Stimulated activated CD4-positive, alpha-beta T cell treated with anti-CD3 and anti-CD28 coated beads, Interleukin-2, amount 100 ng/mL, for 48 hours (primary cell): ENCODE data around the gene FCN2.
"Not testable (repeated sequence)": the region's sequence is repeated elsewhere in the genome, so short reads cannot be mapped to it uniquely, and the experiment has no call there.

Source experiments
- DNase-seq, 2 donors: peaks; one replicate each; pipeline ENCODE4 v3.0.0-alpha.2; 2020

The FCN2 gene

GRCh38 chr9:134847752-134848432 lies 32.7 kb upstream of the FCN2 start:
- no peak for DNase-seq

- no peak for DNase-seq
Measured at GRCh38 chr9:134848504-134848903, 32.1 kb upstream of the FCN2 start.

- no peak for DNase-seq
Measured at GRCh38 chr9:134850611-134851010, 30.0 kb upstream of the FCN2 start.

DNA sequence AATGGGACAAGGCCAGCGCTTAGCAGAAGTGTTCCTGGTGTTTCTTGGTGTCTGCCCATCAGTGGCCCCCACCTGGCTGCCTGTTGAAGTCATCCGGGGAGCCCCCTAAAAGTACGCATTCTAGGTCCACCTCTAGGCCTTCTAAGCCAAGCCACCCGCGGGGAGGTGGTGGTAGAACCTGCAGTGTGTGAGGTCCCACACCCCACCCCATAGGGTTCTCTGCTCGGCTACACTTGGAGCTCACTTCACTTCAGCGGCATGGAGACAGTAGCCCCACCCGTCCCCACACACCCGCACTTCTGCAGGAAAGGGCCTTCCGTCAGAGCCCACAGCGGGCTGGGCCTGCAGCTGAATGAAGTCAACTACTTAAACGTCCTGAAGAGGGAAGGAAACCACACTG lies 29.6 kb upstream of the FCN2 start:
- no peak for DNase-seq

- no peak for DNase-seq
Measured at GRCh38 chr9:134852906-134853654, 27.5 kb upstream of the FCN2 start.

DNA sequence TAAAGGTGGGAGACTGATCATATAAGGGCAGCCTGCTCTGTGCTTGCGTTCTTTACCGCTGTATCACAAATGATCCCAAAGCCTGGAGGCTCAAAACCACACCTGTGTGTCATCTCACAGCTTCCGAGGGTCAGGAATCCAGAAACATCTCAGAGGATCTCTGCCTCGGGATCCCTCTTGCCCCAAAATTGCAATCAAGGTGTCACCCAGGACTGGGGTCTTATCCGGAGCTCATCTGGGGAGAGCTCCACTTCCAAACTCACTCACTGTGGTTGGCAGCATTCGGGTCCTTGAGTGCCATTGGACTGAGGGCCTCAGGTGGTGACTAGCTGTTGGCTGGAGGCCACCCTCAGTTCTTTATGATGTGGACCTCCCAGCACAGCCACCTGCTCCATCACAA lies 26.7 kb upstream of the FCN2 start:
- no peak for DNase-seq

GRCh38 chr9:134854541-134854981 lies 26.0 kb upstream of the FCN2 start:
- no peak for DNase-seq

GRCh38 chr9:134855231-134855899 lies 25.2 kb upstream of the FCN2 start:
- DNase-seq: no peak

- no peak for DNase-seq
Measured at GRCh38 chr9:134855900-134856377, 24.7 kb upstream of the FCN2 start.

- not testable (repeated sequence) for DNase-seq
Measured at GRCh38 chr9:134857451-134857850, 23.2 kb upstream of the FCN2 start.

DNA sequence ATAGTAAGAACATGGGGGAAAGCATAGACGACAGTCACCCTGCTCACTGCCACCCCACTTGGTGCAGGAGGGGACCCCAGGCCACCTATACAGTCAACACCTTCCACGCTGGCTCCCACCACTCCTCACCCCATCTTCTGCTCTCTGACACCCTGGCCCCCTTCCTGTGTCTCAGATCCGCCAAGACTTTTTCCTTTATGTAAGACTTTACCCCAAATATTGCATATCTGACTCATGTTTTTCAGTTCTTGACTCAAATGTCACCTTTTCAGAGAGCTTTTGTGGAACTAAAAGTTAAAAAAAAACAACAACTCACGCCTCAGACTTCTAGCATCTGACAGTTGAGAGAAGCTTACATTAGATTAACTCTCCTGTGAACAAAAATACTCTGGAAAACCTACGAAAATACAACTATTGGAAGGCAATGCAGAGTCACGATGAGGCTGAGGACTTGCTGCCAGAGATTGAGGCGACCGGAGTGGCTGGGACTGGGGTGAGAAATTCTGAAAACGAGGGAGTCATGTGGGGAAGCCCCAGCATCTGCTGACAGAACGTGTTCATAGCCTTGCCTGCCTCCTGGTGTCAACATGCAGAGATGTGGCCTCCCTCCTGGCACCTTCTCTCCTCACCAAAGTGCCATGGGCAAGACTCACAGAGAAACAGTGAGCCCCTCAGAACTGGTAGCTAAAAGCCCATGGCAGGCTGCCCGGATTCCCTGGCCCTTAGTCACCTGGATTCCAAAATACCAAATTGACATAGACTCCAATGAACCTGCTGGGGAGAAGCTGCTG lies 22.4 kb upstream of the FCN2 start:
- peak; percentile 35 to 36 for DNase-seq

DNA sequence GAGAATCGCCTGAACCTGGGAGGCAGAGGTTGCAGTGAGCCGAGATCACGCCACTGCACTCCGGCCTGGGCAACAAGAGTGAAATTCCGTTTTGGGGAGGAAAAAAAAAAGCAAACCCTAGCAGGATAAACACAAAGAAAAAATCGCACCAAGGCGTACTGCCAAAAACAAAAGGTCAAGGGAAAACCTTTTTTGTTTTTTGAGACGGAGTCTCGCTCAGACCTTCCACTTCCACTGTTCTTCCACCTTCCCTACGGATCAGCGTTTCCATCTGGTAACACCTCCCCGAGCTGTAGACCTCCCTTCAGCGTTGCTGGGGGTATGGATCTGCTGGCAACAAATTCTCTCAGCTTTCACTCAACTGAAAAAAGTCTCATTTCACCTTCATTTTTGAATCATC lies 20.1 kb upstream of the FCN2 start:
- DNase-seq: no peak

GRCh38 chr9:134861595-134862334 lies 18.8 kb upstream of the FCN2 start:
- DNase-seq: no peak

- DNase-seq: no peak
Measured at GRCh38 chr9:134863306-134863902, 17.2 kb upstream of the FCN2 start.

GRCh38 chr9:134863941-134864820 lies 16.4 kb upstream of the FCN2 start:
- no peak for DNase-seq

DNA sequence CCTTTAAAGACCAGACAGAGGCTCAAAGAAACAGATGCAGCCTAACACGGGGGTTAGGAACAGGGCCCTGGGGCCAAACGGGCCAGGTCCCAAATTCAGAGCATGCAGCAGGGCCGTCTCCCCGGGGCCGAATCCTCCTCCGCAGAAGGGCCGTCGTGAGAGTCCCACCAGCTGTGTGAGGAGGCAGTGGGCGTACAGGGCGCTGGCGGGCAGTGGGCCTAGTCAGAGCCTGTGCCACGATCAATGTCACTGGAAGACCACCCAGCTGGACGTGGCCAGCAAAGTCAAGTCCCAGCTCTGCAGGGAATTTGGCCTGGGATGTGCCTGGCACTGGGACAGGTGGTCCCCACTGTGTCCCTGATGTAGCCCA lies 15.8 kb upstream of the FCN2 start:
- no peak for DNase-seq

DNA sequence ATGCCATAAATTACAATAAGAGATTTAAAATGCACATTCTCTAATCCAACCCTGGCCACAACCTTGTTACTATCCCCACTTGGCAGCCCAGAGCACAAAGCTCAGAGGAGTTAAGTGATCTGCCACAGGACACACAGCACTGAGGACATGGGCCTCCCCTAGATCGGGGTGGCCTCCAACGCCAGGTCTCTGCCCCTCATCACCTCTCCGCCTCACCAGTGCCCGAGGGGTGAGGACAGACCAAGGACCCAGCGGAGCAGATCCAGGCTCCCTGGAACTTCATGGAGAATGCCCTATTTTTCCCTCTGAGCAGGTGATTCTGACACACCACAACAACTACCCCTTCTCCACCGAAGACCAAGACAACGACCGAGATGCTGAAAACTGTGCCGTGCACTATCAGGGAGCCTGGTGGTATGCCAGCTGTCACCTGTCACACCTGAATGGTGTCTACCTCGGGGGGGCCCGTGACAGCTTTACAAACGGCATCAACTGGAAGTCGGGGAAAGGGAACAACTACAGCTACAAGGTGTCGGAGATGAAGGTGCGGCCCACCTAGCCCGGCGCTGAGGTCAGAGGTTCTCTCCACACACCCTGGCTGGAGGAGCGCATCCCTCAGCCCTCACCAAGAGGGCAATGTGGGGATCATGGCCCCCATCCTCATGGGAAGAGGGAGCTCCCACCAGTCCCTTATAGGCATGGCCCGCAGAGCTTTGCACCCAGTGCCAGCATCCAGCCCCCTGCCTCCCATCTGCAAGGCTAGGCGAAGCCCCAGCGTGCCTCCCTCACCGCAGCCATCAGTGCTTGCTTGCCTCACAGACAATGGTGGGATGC lies 12.5 kb upstream of the FCN2 start:
- no peak for DNase-seq

- DNase-seq: no peak
Measured at GRCh38 chr9:134868751-134869553, 11.7 kb upstream of the FCN2 start.
